DMS 273 (cell line): ENCODE data around the gene ANAPC16.
"Not testable (repeated sequence)": the region's sequence is repeated elsewhere in the genome, so short reads cannot be mapped to it uniquely, and the experiment has no call there.

Source experiments
- DNase-seq: peaks from one replicate; lab custom pipeline; 2025; ENCODE audit not compliant: unreplicated experiment; lab: John Stamatoyannopoulos, UW

Gene ANAPC16

DNA sequence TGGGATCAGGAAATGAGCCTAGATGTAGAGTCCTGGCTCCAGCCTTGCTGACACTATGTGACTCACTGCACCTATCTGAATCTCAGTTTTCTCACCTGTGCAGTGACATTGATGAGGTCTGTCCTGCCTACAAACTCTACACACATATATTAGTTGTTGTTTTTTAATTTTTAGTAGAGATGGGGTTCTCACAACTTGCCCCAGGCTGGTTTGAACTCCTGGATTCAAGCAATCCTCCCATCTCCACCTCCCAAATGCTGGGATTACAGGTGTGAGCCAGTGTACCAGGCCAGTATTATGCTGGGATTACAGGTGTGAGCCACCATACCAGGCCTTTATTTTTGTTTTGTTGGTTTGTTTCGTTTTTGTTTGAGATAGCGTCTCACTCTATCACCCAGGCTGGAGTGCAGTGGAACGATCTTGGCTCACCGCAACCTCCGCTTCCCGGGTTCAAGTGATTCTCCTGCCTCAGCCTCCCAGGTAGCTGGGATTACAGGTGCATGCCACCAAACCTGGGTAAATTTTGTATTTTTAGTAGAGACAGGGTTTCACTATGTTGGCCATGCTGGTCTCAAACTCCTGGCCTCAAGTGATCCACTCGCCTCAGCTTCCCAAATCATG is 46.1 kb downstream of the ANAPC16 start:
- no peak for DNase-seq

GRCh38 chr10:72263613-72264241 is 47.9 kb downstream of the ANAPC16 start:
- DNase-seq, result peak; percentile 54

DNA sequence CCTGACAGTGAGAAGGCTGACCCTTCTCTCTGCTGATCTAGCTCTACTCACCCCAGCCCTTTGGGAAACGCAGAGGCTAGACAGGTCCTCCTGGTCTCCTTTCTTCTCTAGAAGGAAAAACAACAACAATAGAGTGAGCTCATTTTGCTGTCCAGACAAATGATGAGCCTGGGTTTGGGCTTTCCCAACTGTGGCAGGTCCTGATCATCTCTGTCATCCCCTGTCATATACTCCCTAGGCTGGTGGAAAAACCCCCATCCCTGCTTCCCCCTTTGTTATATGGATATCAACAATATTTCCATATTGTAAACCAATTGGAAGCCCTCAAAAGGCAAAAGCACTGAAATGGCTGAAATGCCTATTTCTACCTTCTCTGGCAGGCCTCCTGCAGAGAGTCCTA is 48.7 kb downstream of the ANAPC16 start:
- no peak for DNase-seq

DNA sequence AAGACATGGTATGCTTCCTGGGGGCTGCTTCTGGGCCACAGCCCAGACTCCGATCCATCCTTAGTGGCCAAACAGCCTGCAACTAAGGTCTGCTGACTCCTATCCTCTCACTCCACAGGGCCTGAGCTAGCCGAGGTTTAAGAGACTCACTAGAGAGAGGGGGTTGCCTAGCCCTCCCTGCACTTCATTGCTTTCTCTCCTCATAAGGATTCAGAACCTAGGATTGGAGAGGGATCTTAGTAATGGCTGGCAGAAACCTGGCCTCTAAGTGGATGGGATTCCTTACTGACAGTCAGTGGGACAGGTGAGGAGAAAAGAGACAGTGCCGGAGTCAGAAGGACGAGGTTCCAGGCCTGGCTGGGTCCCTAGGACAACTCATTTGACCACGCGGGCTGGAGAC is 49.7 kb downstream of the ANAPC16 start:
- DNase-seq, result no peak

GRCh38 chr10:72265990-72266865 is 50.4 kb downstream of the ANAPC16 start:
- DNase-seq, result no peak

DNA sequence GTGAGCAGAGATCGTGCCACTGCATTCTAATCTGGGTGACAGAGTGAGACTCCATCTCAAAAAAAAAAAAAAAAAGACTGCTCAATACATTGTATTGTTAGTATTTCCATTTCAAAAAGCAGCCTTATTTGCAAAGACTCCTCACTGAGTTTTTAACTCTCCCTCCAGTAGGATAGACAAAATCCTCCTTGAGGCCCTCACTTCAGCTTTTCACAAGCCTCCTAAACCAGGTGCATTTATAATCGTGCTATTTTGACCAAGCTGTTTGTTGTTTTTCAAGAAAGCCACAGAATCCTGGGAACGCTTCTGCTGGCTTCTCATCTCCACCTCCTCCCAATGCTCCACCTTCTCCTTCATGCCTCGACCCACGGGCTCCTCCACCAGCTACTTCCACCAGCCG is 51.6 kb downstream of the ANAPC16 start:
- DNase-seq, result no peak

DNA sequence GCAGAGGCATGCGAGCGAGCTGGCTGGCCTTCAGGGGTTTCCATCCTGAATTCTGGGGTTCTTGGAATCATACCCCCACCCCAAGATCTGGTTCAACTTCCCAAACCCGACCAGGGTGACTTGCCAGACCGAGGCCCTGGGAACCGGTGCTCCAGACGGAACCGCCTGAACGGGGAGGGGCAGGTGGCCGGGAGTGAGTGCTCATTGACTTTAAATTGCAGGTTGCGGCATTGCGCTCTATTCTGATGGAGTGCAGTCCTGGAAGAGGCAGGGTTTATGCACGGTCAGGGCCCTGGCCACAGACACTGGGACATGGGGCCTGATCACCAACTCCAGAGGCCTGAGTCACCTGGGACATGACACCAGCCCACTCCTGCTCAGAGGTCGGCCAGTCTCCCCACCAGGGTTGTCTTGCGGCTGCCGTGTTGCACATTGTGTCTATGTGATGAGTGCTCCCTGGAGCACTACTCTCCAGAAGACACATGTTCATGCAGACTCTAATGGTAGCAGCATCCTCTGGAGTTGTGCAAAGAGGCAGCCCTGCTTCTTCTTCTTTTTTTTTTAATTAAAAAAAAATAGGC is 52.1 kb downstream of the ANAPC16 start:
- no peak for DNase-seq

DNA sequence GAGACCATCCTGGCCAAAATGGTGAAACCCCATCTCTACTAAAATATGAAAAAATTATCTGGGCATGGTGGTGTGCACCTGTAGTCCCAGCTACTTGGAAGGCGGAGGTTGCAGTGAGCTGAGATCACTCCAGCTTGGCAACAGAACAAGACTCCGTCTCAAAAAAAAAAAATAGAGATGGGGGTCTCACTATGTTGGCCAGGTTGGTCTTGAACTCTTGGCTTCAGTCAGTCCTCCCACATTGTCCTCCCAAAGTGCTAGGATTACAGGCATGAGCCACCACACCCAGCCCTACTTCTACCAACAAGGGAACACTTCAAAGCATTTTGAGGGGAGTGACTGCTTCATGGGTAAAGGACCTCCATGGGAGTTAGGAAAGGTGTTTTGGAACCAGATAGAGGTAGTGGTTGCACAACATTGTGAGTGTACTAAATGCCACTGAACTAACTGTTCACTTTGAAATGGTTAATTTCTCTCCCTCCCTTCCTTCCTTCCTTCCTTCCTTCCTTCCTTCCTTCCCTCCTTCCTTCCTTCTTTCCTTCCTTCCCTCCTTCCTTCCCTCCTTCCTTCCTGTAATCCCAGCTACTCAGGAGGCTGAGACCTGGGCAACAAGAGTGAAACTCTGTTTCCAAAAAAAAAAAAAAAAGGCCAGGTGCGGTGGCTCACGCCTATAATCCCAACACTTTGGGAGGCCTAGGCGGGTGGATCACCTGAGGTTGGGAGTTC is 52.8 kb downstream of the ANAPC16 start:
- DNase-seq, result not testable (repeated sequence)

DNA sequence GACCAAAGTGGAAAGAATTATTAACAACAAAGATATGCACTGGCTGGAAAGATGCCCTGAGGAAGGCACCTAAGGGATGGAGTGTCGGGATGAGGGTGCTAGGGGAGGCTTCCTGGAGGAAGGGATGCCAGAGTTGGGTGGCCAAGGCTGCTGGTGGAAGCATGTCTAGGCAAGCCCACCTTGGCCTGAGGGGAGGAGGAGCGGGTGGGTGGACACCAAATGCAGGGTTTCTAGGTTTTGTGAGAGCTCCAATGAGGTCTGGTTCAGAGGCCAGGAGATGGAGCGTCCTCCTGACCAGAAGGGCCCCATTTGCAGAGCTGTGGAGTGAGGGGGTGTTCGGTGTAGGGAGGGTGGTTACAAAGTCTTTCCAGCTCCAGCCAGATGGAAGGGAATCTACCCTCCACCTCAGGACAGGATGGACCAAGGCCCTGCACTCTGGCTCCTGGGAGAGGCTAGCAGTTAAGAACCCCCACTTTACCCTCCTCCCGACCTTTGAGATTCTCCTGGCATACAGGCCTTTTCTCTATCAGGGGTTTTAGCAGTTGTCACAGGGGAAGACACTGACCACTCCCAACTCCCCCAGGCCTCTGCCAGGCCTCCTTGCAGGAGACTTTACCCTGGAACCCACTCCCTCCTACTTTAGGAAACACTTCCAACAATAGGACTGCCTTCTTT is 54.9 kb downstream of the ANAPC16 start:
- no peak for DNase-seq

GRCh38 chr10:72272689-72273409 is 57.0 kb downstream of the ANAPC16 start:
- DNase-seq, result peak; percentile 91

DNA sequence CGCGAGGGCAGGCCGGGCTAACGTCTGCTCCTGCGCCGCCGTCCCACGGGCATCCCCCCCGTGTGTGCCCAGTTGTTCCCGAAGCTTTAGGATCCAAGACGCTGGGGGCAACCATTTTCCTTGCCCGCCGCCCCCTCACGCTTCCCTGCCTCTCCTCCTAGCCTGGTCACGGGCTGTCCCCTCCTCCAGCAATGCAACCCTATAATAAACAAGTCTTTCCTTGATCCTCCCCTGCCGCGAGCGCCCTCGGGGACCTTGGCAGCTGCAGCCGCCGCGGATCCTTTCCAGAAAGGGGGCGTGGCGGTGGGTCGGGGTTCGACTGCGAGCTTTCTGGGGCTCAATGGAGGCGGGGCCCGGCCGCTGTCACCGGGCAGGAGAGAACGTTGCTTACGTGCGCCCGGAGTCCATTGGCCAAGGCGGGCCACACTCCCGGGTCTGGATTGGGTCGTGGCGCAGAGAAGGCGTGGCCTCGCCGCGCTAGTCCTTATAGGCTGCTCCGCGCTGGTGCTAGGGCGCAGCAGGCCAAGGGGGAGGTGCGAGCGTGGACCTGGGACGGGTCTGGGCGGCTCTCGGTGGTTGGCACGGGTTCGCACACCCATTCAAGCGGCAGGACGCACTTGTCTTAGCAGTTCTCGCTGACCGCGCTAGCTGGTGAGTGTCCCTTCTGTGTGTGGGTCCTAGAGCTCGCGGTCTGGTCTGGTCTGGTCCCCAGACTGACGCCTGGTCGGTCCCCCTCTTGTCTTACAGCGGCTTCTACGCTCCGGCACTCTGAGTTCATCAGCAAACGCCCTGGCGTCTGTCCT is 57.8 kb downstream of the ANAPC16 start, which contains the start of gene DDIT4:
TSS of gene DDIT4 (plus strand) at position 515 of the 803 bp plus-strand sequence. CDS start 293 bp downstream, outside the sequence.
- peak; percentile 99 for DNase-seq

DNA sequence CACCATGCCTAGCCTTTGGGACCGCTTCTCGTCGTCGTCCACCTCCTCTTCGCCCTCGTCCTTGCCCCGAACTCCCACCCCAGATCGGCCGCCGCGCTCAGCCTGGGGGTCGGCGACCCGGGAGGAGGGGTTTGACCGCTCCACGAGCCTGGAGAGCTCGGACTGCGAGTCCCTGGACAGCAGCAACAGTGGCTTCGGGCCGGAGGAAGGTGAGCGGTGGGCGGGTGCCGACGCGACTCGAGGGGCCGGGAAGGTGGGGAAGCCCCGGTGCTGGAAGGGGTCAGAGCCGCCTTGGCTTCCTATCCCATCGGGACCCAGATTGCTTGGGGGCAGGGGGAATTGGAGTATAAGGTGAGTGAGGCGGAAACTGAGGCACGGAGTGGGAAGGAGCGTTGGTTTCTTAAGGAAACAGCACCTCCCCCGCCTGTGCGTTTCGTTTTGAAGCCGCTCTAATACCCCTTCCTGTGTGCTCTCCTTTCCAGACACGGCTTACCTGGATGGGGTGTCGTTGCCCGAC is 58.5 kb downstream of the ANAPC16 start:
- DNase-seq, result no peak

DNA sequence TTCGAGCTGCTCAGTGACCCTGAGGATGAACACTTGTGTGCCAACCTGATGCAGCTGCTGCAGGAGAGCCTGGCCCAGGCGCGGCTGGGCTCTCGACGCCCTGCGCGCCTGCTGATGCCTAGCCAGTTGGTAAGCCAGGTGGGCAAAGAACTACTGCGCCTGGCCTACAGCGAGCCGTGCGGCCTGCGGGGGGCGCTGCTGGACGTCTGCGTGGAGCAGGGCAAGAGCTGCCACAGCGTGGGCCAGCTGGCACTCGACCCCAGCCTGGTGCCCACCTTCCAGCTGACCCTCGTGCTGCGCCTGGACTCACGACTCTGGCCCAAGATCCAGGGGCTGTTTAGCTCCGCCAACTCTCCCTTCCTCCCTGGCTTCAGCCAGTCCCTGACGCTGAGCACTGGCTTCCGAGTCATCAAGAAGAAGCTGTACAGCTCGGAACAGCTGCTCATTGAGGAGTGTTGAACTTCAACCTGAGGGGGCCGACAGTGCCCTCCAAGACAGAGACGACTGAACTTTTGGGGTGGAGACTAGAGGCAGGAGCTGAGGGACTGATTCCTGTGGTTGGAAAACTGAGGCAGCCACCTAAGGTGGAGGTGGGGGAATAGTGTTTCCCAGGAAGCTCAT is 59.0 kb downstream of the ANAPC16 start:
- peak; percentile 82 for DNase-seq

DNA sequence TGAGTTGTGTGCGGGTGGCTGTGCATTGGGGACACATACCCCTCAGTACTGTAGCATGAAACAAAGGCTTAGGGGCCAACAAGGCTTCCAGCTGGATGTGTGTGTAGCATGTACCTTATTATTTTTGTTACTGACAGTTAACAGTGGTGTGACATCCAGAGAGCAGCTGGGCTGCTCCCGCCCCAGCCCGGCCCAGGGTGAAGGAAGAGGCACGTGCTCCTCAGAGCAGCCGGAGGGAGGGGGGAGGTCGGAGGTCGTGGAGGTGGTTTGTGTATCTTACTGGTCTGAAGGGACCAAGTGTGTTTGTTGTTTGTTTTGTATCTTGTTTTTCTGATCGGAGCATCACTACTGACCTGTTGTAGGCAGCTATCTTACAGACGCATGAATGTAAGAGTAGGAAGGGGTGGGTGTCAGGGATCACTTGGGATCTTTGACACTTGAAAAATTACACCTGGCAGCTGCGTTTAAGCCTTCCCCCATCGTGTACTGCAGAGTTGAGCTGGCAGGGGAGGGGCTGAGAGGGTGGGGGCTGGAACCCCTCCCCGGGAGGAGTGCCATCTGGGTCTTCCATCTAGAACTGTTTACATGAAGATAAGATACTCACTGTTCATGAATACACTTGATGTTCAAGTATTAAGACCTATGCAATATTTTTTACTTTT is 59.7 kb downstream of the ANAPC16 start:
- peak; percentile 78 for DNase-seq

GRCh38 chr10:72276013-72276387 is 60.2 kb downstream of the ANAPC16 start:
- peak; percentile 63 for DNase-seq

DNA sequence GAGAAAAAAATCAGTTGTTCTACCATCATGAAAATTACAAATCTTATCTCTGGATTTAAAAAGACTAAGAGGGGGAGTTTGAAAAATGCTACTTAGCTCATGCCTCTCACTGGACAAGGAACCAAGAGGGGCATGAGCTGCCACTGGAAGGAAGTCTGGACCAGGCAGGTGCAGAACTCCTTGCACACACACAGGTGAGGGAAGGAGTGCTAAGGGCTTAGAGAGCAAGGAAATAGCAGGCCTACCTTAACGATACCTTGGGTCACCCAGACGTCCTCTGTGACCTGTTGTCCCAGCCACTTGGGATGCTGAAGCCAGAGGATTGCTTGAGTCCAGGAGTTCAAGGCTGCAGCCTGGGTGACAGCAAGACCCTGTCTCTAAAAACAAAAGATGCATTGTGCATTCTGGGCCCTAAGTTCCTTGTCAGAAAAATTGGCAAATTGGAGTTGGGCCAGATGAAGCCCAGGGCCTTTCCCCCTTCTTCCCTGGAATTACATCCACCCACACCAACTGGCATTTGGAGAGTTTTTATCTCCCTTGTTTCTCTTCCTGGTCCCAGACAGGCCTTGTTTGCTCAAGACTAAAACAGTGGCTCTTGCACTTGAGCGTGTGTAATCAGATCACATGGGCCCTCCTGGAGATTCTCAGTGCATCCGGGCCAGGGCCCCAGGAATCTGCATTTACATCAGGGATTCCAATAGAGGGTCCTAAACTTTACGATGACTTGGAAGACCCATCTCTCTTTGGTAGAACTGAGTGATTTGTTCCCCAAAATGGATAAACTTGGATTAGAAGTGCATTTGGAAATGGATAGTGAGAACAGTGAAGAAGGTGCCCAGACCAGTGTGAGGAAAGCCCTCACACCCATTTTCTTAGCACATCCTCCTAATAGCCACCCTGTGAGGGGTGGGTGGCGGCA is 60.9 kb downstream of the ANAPC16 start:
- DNase-seq, result peak; percentile 68
